Tibial nerve (tissue), 4 donors: ENCODE data around the gene FAT2.

Experiments used
- CTCF ChIP-seq, 5 experiments: fragments of 200-600 bp in 3 of 5; fragments of 450-650 bp in 2 of 5; sonication (generic) in 3 of 5; IDR thresholded peaks; one replicate each; pipeline ENCODE4 v1.5.1; 2016 to 2019; ENCODE audit warnings: antibody characterized with exemption in 5 of 5, mild to moderate bottlenecking in 3 of 5, moderate library complexity in 2 of 5
- EP300 ChIP-seq, 2 donors: sonication (generic); formaldehyde crosslinking; IDR thresholded peaks; one replicate each; pipeline ENCODE4 v1.6.1; 2017; ENCODE audit warnings: antibody characterized with exemption in 2 of 2, mild to moderate bottlenecking in 1 of 2
- POLR2A ChIP-seq, 2 donors: fragments of 450-650 bp; IDR thresholded peaks; one replicate each; pipeline ENCODE4 v1.6.1; 2017; ENCODE audit warnings: antibody characterized with exemption in 2 of 2, mild to moderate bottlenecking in 2 of 2, moderate library complexity in 2 of 2

GRCh38 chr5:151547364-151547763, 43.8 kb downstream of the FAT2 start:
- TF ChIP-seq CTCF (IDR thresholded peaks at IDR 0.05) (no peak), EP300 (IDR thresholded peaks at IDR 0.05) (no peak), POLR2A (IDR thresholded peaks at IDR 0.05) (no peak)
